HG02763 (cell line): ENCODE results near the gene MSTN.
"Not testable (repeated sequence)": the region's sequence is repeated elsewhere in the genome, so short reads cannot be mapped to it uniquely, and the experiment has no call there.

Source experiments
- ATAC-seq: cut with Tn5 transposase; IDR thresholded peaks from one replicate; pipeline ENCODE4 v1.9.1; 2021; ENCODE audit warnings: mild to moderate bottlenecking, moderate library complexity; ENCODE audit not compliant: unreplicated experiment

MSTN gene

DNA sequence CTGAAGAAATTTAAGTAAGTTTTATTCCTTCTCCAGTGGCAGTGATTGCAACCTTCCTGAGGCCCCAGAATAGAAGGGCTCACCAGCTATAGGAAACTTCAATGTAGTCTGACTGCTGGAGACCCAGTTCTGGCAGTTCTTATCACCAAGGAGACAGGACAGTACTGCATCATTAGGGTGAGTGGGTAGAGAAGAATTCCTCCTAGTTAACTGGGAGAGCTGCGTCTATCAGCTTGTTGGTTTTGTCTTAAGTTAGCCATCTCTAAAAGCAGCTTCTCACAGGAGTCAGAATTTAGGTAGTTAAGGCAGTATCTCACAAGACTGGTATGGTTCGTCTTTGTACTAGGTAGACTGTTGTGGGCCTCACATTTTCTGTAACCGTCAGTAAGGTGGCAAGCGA is 3.3 kb upstream of the MSTN start:
- ATAC-seq = no peak

DNA sequence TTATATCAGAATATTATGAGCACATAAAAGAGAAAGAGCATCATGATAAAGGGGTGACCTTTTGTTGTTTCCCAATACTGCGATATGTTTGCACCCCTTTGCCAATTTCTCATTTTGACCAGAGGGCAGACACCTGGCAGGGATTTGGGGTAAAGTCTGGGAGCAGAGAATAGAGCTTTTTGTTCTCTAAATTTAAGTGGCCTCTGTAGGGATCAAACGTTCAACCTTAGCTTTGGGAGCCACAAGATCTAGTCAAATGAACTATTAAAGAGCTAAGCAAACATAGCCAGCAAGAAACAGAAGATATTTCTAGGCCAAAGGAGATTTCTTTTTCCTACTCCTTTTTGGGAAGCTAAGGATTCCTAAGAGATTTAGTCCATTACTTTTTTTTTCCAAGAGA is 1.1 kb upstream of the MSTN start:
- no peak for ATAC-seq

DNA sequence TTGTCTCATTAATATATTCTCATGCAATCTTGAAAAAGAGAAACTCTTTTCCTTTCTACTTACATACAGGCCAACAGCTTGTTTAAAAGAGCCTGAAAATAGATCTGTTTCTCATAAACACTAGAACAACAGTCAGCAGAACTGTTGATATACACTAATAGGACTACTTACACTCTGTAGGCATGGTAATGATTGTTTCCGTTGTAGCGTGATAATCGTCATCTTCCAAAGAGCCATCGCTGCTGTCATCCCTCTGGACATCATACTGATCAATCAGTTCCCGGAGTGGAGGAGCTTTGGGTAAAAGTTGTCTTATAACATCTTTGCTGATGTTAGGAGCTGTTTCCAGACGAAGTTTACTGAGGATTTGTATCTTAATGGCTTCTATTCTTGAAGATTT is 476 bp downstream of the MSTN start:
- no peak for ATAC-seq

DNA sequence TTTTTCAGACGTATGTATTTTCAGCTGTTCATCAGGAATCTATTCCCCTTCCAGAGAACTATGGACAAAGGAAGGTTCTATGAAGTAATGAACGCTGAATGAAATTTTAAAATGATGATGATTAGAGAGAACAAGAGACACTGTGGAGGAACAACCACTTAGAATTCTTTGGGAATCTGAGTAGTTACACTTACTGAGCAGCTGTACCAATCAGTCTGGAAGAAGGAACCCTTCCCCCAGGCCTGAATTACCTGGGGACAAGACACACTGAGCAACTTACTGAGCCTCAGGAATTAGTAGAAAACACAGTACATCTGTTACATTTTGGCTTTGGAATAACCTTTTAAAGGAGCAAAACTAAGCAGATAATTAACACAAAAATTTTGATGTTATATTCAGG is 1.9 kb downstream of the MSTN start:
- no peak for ATAC-seq

DNA sequence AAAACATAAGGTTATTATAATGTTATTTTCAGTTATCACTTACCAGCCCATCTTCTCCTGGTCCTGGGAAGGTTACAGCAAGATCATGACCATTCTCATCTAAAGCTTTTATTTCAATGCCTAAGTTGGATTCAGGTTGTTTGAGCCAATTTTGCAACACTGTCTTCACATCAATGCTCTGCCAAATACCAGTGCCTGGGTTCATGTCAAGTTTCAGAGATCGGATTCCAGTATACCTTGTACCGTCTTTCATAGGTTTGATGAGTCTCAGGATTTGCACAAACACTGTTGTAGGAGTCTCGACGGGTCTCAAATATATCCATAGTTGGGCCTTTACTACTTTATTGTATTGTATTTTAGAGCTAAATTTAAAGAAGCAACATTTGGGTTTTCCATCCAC is 2.5 kb downstream of the MSTN start:
- no peak for ATAC-seq

- ATAC-seq = no peak
Observed at GRCh38 chr2:190053426-190053825, 9.1 kb downstream of the MSTN start.

DNA sequence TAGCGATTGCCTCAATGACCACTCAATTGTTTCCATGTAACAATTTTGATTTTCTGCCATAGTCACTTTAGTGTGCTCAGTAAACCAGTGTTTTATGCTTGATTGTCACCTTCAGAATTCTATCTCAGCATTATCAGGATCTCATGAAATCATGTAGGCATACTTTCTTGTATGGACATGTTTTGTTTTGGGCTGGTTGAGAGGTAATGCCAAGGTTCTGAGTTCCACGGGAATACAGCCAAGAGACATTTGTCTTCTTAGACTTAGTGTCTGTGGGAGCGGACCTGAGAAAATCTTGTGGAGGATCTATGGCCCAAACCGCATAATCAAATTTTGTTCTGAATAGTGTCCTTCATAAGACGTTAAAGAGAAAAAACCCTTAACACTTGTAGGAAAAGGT is 10.2 kb downstream of the MSTN start:
- no peak for ATAC-seq

GRCh38 chr2:190051223-190051622 is 11.3 kb downstream of the MSTN start:
- ATAC-seq = no peak

- ATAC-seq = no peak
Observed at GRCh38 chr2:190050001-190050400, 12.5 kb downstream of the MSTN start.

GRCh38 chr2:190044866-190045265 is 17.7 kb downstream of the MSTN start:
- ATAC-seq = no peak

GRCh38 chr2:190043441-190043840 is 19.1 kb downstream of the MSTN start:
- no peak for ATAC-seq

DNA sequence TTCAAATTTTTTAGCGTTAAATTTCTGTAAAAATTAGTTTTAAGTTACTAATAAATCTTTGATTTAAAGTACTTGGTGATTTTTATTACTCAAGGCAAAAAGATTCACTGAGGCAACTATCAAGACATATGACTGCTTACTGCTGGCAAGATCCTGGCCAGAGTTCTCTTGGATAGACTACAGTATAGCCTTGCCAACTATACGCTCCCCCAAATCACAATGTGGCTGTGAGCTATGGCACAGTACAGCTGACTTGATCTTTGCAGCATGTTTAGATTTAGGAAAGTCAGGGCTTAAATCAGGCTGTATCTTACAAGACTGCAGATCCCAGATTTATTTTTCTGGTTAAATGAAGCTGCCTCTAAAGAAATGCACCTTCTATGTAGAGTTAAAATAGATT is 26.5 kb downstream of the MSTN start:
- no peak for ATAC-seq

GRCh38 chr2:190034417-190034816 is 28.1 kb downstream of the MSTN start:
- ATAC-seq = not testable (repeated sequence)

DNA sequence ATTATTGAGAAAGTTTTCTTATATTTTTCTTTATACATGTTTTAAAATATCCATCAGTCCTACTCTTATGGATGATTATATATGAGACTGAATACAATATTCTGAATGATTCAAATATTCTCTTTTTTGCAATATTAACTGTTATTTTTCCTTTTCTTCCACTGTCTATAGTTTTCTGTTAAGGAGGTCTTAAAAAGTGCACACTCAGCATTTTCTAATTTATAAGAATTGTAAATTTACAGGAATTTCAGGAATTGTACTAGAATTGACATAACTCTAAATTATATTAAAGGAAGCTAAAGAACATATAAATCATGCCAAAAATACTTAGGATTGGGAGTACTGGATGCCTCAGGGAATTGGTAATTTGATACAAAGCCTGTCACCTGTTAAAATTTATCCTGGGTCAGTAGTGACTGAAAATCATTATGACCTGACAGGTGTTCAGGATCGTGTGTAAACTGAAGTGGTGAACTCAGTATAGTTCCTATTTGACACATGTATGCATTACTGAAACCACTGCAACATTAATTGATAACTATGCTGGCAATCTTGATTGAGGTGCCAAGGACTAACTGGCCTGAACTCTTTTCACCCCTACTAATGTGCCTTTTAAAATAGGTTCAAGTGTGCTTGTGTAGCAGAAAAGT is 30.4 kb downstream of the MSTN start:
- ATAC-seq = no peak

DNA sequence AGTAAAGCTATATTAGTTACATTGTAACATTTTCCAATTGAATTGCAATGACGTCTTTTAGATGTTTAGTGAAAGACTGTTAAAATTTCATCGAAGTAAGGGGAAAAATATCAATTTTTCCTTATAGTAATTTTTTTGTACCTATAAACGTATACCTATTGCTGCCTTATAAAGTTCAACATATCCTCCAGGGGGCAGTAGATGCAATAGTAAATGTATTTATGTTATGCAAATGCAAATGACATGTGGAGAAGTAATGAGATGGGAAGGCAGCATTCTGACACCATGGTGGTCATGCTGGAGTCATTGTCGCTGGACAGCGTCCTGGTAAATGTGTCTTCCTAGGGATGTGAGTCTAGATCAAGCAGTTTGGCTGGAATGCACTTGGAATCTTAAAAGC is 38.7 kb downstream of the MSTN start:
- peak; percentile 56 for ATAC-seq

GRCh38 chr2:190020720-190021119 is 41.8 kb downstream of the MSTN start:
- ATAC-seq = no peak

- no peak for ATAC-seq
Observed at GRCh38 chr2:190017837-190018236, 44.7 kb downstream of the MSTN start.

DNA sequence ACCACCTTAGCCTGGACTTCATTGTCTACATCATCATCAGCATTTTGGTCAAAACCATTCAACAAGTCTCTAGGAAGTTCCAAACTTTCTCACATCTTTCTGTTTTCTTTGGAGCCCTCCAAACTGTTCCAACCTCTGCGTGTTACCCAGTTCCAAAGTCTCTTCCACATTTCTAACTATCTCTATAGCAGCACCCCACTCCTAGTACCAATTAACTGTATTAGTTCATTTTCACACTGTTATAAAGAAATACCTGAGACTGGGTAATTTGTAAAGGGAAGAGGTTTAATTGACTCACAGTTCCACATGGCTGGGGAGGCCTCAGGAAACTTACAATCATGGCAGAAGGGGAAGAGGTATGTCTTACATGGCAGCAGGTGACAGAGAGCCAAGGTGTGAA is 46.6 kb downstream of the MSTN start:
- not testable (repeated sequence) for ATAC-seq
